ENCODE results near the gene ESCO1. TPM values are rescaled to one million over a fixed set of nuclear protein-coding genes. Genes with fewer than 3 reads are reported as not detected.
"Not testable (repeated sequence)": the region's sequence is repeated elsewhere in the genome, so short reads cannot be mapped to it uniquely, and the experiment has no call there.

ESCO1 gene
- total RNA-seq = 10 to 100 TPM; 18.1 to 20.5 TPM

GRCh38 chr18:21600526-21601410, at the start of gene ESCO1:
ESCO1 (minus strand) TSS chr18:21600704; CDS start chr18:21574843, 25,861 bp downstream.
- Mint-ChIP-seq H3K27me3 (ENCODE audit: low read depth) (no peaks in the 10 kb centered on the region), H3K27ac (peak within 1 kb of the TSS; percentile 98), H3K36me3 (ENCODE audit: low read depth) (peaks cover 6% of the 10 kb centered on the region), H3K9me3 (ENCODE audit: insufficient read depth) (no peaks in the 10 kb centered on the region), H3K4me1 (ENCODE audit: low read depth) (peaks cover 35% of the 10 kb centered on the region), H3K4me3 (peak within 1 kb of the TSS; percentile 92)
- ChIA-PET POLR2A (interaction anchor here (0.6 to 2.8 kb wide), 16 partner anchors 8 to 1332 kb away, joined by 3 to 85 read pairs (median 4); partner anchors contain the start of genes ABHD3, MIB1, RBBP8 and ROCK1), CTCF (interaction anchor here (0.6 to 8.3 kb wide), 37 partner anchors 11 to 484 kb away, joined by 3 to 171 read pairs (median 5); partner anchors contain the start of genes ABHD3, MIB1 and SNRPD1)
- peak; percentile 96 for DNase-seq
- ATAC-seq = peak; percentile 90

GRCh38 chr18:21640375-21640774, 39.9 kb upstream of the ESCO1 start:
- POLR2A ChIA-PET; DNase-seq; H3K4me3 Mint-ChIP-seq; H3K4me1 Mint-ChIP-seq (ENCODE audit: low read depth); H3K9me3 Mint-ChIP-seq (ENCODE audit: insufficient read depth); CTCF ChIA-PET; H3K27me3 Mint-ChIP-seq (ENCODE audit: low read depth); ATAC-seq; H3K27ac Mint-ChIP-seq: not testable (repeated sequence)
- peaks cover 20% of the 10 kb centered on the region for H3K36me3 Mint-ChIP-seq (ENCODE audit: low read depth)

- CTCF ChIA-PET = no interaction called here
- H3K36me3 Mint-ChIP-seq (ENCODE audit: low read depth) = peaks cover 25% of the 10 kb centered on the region
- H3K9me3 Mint-ChIP-seq (ENCODE audit: insufficient read depth) = no peaks in the 10 kb centered on the region
- no peak overlapping the region for H3K27ac Mint-ChIP-seq
- H3K4me3 Mint-ChIP-seq = no peak overlapping the region
- H3K27me3 Mint-ChIP-seq (ENCODE audit: low read depth) = no peaks in the 10 kb centered on the region
- no peak for ATAC-seq
- DNase-seq = no peak
- H3K4me1 Mint-ChIP-seq (ENCODE audit: low read depth) = no peaks in the 10 kb centered on the region
- POLR2A ChIA-PET = no interaction called here
Measured at GRCh38 chr18:21638822-21639221, 38.3 kb upstream of the ESCO1 start.

GRCh38 chr18:21636769-21637168, 36.3 kb upstream of the ESCO1 start:
- no peaks in the 10 kb centered on the region for H3K9me3 Mint-ChIP-seq (ENCODE audit: insufficient read depth)
- H3K27ac Mint-ChIP-seq = no peak overlapping the region
- peaks cover 32% of the 10 kb centered on the region for H3K36me3 Mint-ChIP-seq (ENCODE audit: low read depth)
- H3K4me3 Mint-ChIP-seq = no peak overlapping the region
- no peaks in the 10 kb centered on the region for H3K27me3 Mint-ChIP-seq (ENCODE audit: low read depth)
- ChIA-PET POLR2A (interaction anchor here (1.0 kb wide), 1 partner anchor 68 kb away, joined by 3 read pairs; the partner anchor contains the start of gene ABHD3), CTCF (interaction anchor here (1.0 kb wide), 1 partner anchor 36 kb away, joined by 4 read pairs; the partner anchor contains the start of gene ESCO1)
- H3K4me1 Mint-ChIP-seq (ENCODE audit: low read depth) = no peaks in the 10 kb centered on the region
- ATAC-seq = no peak
- DNase-seq = no peak

- POLR2A ChIA-PET = no interaction called here
Measured at GRCh38 chr18:21634588-21635199, 34.2 kb upstream of the ESCO1 start.

GRCh38 chr18:21632393-21632792, 31.9 kb upstream of the ESCO1 start:
- ChIA-PET CTCF (interaction anchor here (0.7 to 2.3 kb wide), 3 partner anchors 15 to 32 kb away, joined by 3 to 7 read pairs (median 6); partner anchors contain the start of genes ESCO1 and SNRPD1), POLR2A (interaction anchor here (0.6 kb wide), 1 partner anchor 49 kb away, joined by 3 read pairs; no protein-coding TSS in a partner anchor)
- H3K27me3 Mint-ChIP-seq (ENCODE audit: low read depth) = no peaks in the 10 kb centered on the region
- no peak for ATAC-seq
- no peaks in the 10 kb centered on the region for H3K9me3 Mint-ChIP-seq (ENCODE audit: insufficient read depth)
- DNase-seq = no peak
- peaks cover 48% of the 10 kb centered on the region for H3K36me3 Mint-ChIP-seq (ENCODE audit: low read depth)
- no peak overlapping the region for H3K4me3 Mint-ChIP-seq
- H3K4me1 Mint-ChIP-seq (ENCODE audit: low read depth) = peaks cover 17% of the 10 kb centered on the region
- no peak overlapping the region for H3K27ac Mint-ChIP-seq

More at GRCh38 chr18:21634588-21635199, 34.2 kb upstream of the ESCO1 start:
- ATAC-seq (no peak), DNase-seq (no peak)
- H3K36me3 Mint-ChIP-seq (ENCODE audit: low read depth) = peaks cover 40% of the 10 kb centered on the region
- no peak overlapping the region for H3K27ac Mint-ChIP-seq
- no peaks in the 10 kb centered on the region for H3K4me1 Mint-ChIP-seq (ENCODE audit: low read depth)
- CTCF ChIA-PET = no interaction called here
- no peaks in the 10 kb centered on the region for H3K27me3 Mint-ChIP-seq (ENCODE audit: low read depth)
- no peaks in the 10 kb centered on the region for H3K9me3 Mint-ChIP-seq (ENCODE audit: insufficient read depth)
- H3K4me3 Mint-ChIP-seq = no peak overlapping the region

- ChIA-PET POLR2A (interaction anchor here (2.0 kb wide), 1 partner anchor 12 kb away, joined by 9 read pairs; no protein-coding TSS in a partner anchor), CTCF (interaction anchor here (0.7 to 2.9 kb wide), 5 partner anchors 17 to 191 kb away, joined by 3 to 15 read pairs (median 4); partner anchors contain the start of genes ESCO1 and SNRPD1)
- no peak for ATAC-seq
- DNase-seq = no peak
- Mint-ChIP-seq H3K9me3 (ENCODE audit: insufficient read depth) (no peaks in the 10 kb centered on the region), H3K36me3 (ENCODE audit: low read depth) (peaks cover 53% of the 10 kb centered on the region), H3K27me3 (ENCODE audit: low read depth) (no peaks in the 10 kb centered on the region), H3K4me1 (ENCODE audit: low read depth) (peaks cover 22% of the 10 kb centered on the region), H3K4me3 (peak overlapping the region; percentile 15), H3K27ac (peak overlapping the region; percentile 75)
Measured at GRCh38 chr18:21629089-21629832, 28.8 kb upstream of the ESCO1 start.

- POLR2A ChIA-PET; H3K27ac Mint-ChIP-seq; ATAC-seq; H3K27me3 Mint-ChIP-seq (ENCODE audit: low read depth); H3K9me3 Mint-ChIP-seq (ENCODE audit: insufficient read depth); CTCF ChIA-PET; DNase-seq; H3K4me3 Mint-ChIP-seq: not testable (repeated sequence)
- H3K36me3 Mint-ChIP-seq (ENCODE audit: low read depth) = peaks cover 52% of the 10 kb centered on the region
- H3K4me1 Mint-ChIP-seq (ENCODE audit: low read depth) = peaks cover 21% of the 10 kb centered on the region
Measured at GRCh38 chr18:21621640-21622039, 21.1 kb upstream of the ESCO1 start.

GRCh38 chr18:21612125-21613039, 11.9 kb upstream of the ESCO1 start, which contains the start of gene SNRPD1:
SNRPD1 (plus strand) TSS chr18:21612314; CDS start chr18:21612430, 116 bp downstream.
- peak; percentile 97 for ATAC-seq
- POLR2A ChIA-PET = interaction anchor here (0.5 to 4.9 kb wide), 15 partner anchors 7 to 130 kb away, joined by 3 to 85 read pairs (median 4); partner anchors contain the start of genes ABHD3, ESCO1 and MIB1
- H3K27ac Mint-ChIP-seq = peak within 1 kb of the TSS; percentile 100
- H3K4me3 Mint-ChIP-seq = peak within 1 kb of the TSS; percentile 100
- H3K36me3 Mint-ChIP-seq (ENCODE audit: low read depth) = peaks cover 39% of the 10 kb centered on the region
- no peaks in the 10 kb centered on the region for H3K9me3 Mint-ChIP-seq (ENCODE audit: insufficient read depth)
- peaks cover 33% of the 10 kb centered on the region for H3K4me1 Mint-ChIP-seq (ENCODE audit: low read depth)
- H3K27me3 Mint-ChIP-seq (ENCODE audit: low read depth) = peaks cover 2% of the 10 kb centered on the region
- DNase-seq = peak; percentile 91
- CTCF ChIA-PET = interaction anchor here (0.8 to 7.9 kb wide), 12 partner anchors 10 to 131 kb away, joined by 3 to 171 read pairs (median 4); partner anchors contain the start of gene ESCO1

GRCh38 chr18:21611401-21612124, 11.1 kb upstream of the ESCO1 start:
- CTCF ChIA-PET = interaction anchor here (1.1 to 7.9 kb wide), 6 partner anchors 13 to 132 kb away, joined by 3 to 171 read pairs (median 4); partner anchors contain the start of gene ESCO1
- Mint-ChIP-seq H3K4me1 (ENCODE audit: low read depth) (peaks cover 26% of the 10 kb centered on the region), H3K36me3 (ENCODE audit: low read depth) (peaks cover 32% of the 10 kb centered on the region)

More at GRCh38 chr18:21611401-21612124, 11.1 kb upstream of the ESCO1 start:
- ATAC-seq = peak; percentile 0
- not testable (repeated sequence) for H3K9me3 Mint-ChIP-seq (ENCODE audit: insufficient read depth); DNase-seq; H3K27me3 Mint-ChIP-seq (ENCODE audit: low read depth)
- Mint-ChIP-seq H3K4me3 (peak overlapping the region; percentile 100), H3K27ac (peak overlapping the region; percentile 100)
- POLR2A ChIA-PET = interaction anchor here (0.8 to 4.9 kb wide), 8 partner anchors 11 to 131 kb away, joined by 3 to 85 read pairs (median 4); partner anchors contain the start of genes ABHD3, ESCO1 and MIB1
